K562 (cell line): ENCODE measurements around the gene PYGO2. TPM values are rescaled to one million over a fixed set of nuclear protein-coding genes. Genes with fewer than 3 reads are reported as not detected.
A peak's percentile ranks its signal among the peaks of the same experiment; 100 is the strongest.

Experiments used
- BHLHE40 ChIP-seq: IDR thresholded peaks from 2 replicates; pipeline ENCODE4 v1.6.1; 2011; ENCODE audit warnings: low read length, improper control_type of control experiment
- ELF2 ChIP-seq: fragments of 250-450 bp; sonication (Bioruptor Pico); IDR thresholded peaks from 2 replicates; pipeline ENCODE4 v1.5.0; 2021; ENCODE audit warnings: mild to moderate bottlenecking
- FOXK2 ChIP-seq, 2 experiments: fragments of 450-650 bp; IDR thresholded peaks in 1 of 2; conservative IDR thresholded peaks in 1 of 2; 2 replicates each; pipeline ENCODE4 v1.6.1; 2016; ENCODE audit warnings: low read depth in 2 of 2, mild to moderate bottlenecking in 1 of 2
- GTF2F1 ChIP-seq: IDR thresholded peaks from 2 replicates; pipeline ENCODE4 v1.6.1; 2011; ENCODE audit warnings: low read depth, low read length, improper control_type of control experiment
- HDAC3 ChIP-seq: fragments of 450-650 bp; IDR thresholded peaks from 2 replicates; pipeline ENCODE4 v1.6.1; 2018; ENCODE audit warnings: borderline replicate concordance, mild to moderate bottlenecking, moderate library complexity; ENCODE audit not compliant: partially characterized antibody
- KLF10 ChIP-seq: fragments of 250-450 bp; sonication (Bioruptor Pico); IDR thresholded peaks from 2 replicates; pipeline ENCODE4 v1.6.1; 2021; ENCODE audit warnings: matching md5 sums
- NFATC3 ChIP-seq: fragments of 450-650 bp; IDR thresholded peaks from 2 replicates; pipeline ENCODE4 v1.6.1; 2017; ENCODE audit warnings: mild to moderate bottlenecking
- POLR2A ChIP-seq: fragments of 450-650 bp; conservative IDR thresholded peaks from 2 replicates; pipeline ENCODE4 v1.6.1; 2016
- RBFOX2 ChIP-seq: fragments of 200-400 bp; formaldehyde crosslinking; IDR thresholded peaks from 2 replicates; pipeline ENCODE4 v1.6.1; 2017; ENCODE audit warnings: low read depth, mild to moderate bottlenecking, low read length, moderate library complexity
- RFX5 ChIP-seq: IDR thresholded peaks from 2 replicates; pipeline ENCODE4 v1.6.1; 2011; ENCODE audit warnings: low read depth, mild to moderate bottlenecking, improper control_type of control experiment, low read length
- SPI1 ChIP-seq: IDR thresholded peaks from 2 replicates; pipeline ENCODE4 v1.6.1; 2011; ENCODE audit warnings: low read depth, low read length, control low read depth, borderline replicate concordance
- TEAD2 ChIP-seq: fragments of 450-650 bp; IDR thresholded peaks from 2 replicates; pipeline ENCODE4 v1.6.1; 2016; ENCODE audit warnings: missing genetic modification characterization, control low read depth, missing compliant biosample characterization
- ZNF165 ChIP-seq: fragments of 250-450 bp; sonication (Bioruptor Pico); IDR thresholded peaks from 2 replicates; pipeline ENCODE4 v1.4.0; 2020; ENCODE audit warnings: borderline replicate concordance
- ZNF224 ChIP-seq: sonication (generic); formaldehyde crosslinking; IDR thresholded peaks from 2 replicates; pipeline ENCODE4 v1.8.0; 2022; ENCODE audit warnings: mild to moderate bottlenecking, missing genetic modification reagents
- ZNF561 ChIP-seq: fragments of 450-650 bp; formaldehyde crosslinking; conservative IDR thresholded peaks from 2 replicates; pipeline ENCODE4 v1.4.0; 2020; ENCODE audit warnings: mild to moderate bottlenecking, moderate library complexity
- ZNF764 ChIP-seq: fragments of 250-450 bp; sonication (Bioruptor Pico); IDR thresholded peaks from 2 replicates; pipeline ENCODE4 v1.4.0; 2020; ENCODE audit warnings: low read depth, mild to moderate bottlenecking, moderate library complexity
- ZNF77 ChIP-seq: fragments of 250-450 bp; sonication (Bioruptor Pico); IDR thresholded peaks from 2 replicates; pipeline ENCODE4 v1.5.0; 2020
- polyA plus RNA-seq, 8 experiments: library from polyadenylated mRNA; depleted of rRNA in 4 of 8; stranded (reverse) in 5 of 8; unstranded in 3 of 8; fragments of >200 nt; fragmentation: Nextera tagmentation in 2 of 8; fragmentation: Illumina TruSeq in 1 of 8; extraction: Ambion mirVana in 2 of 8; extraction: Trizol in 1 of 8; gene quantifications; 2 replicates each; pipeline versions ENCODE4 v1.2.1 to v1.2.3, GENCODE V29; 2011 to 2014; ENCODE audit warnings: inconsistent platforms in 1 of 8, missing spikeins in 1 of 8
- total RNA-seq, 7 experiments: library from RNA; depleted of rRNA in 6 of 7; stranded (reverse); fragments of >200 nt in 6 of 7; fragmentation: Illumina TruSeq in 2 of 7; extraction: Trizol in 2 of 7; gene quantifications; 2 replicates each; pipeline versions ENCODE4 v1.2.1 to v1.2.3, GENCODE V29; 2011 to 2021; ENCODE audit warnings: low replicate concordance in 1 of 7
- TF ChIP-seq, protein P1 (sequence below): fragments of 200-800 bp; sonication (Bioruptor generic); IDR thresholded peaks from 2 replicates; pipeline ENCODE4 v1.6.1; 2017; ENCODE audit warnings: missing genetic modification characterization, missing compliant biosample characterization
- TF ChIP-seq, protein P2 (sequence below): sonication (generic); formaldehyde crosslinking; IDR thresholded peaks from 2 replicates; pipeline ENCODE4 v1.8.0; 2022; ENCODE audit warnings: missing genetic modification reagents, mild to moderate bottlenecking, moderate library complexity, borderline replicate concordance
- TF ChIP-seq, protein P3 (sequence below), 2 experiments: fragments of 450-650 bp in 1 of 2; sonication (generic) in 1 of 2; formaldehyde crosslinking in 1 of 2; IDR thresholded peaks in 1 of 2; conservative IDR thresholded peaks in 1 of 2; 2 replicates each; pipeline versions ENCODE4 v1.6.1 to v1.8.1; 2016 to 2023; ENCODE audit warnings: mild to moderate bottlenecking in 2 of 2, moderate library complexity in 2 of 2, inconsistent platforms in 1 of 2, missing genetic modification reagents in 1 of 2
- TF ChIP-seq, protein P4 (sequence below): fragments of 450-650 bp; IDR thresholded peaks from 2 replicates; pipeline ENCODE4 v1.6.1; 2014; ENCODE audit warnings: low read depth, mild to moderate bottlenecking, moderate library complexity, borderline replicate concordance
- TF ChIP-seq, protein P5 (sequence below): sonication (generic); formaldehyde crosslinking; IDR thresholded peaks from 2 replicates; pipeline ENCODE4 v1.8.1; 2023; ENCODE audit warnings: mild to moderate bottlenecking, missing genetic modification reagents, moderate library complexity

The PYGO2 gene
- total and polyA plus RNA-seq, 9 of the 15 experiments (the other 6 are each of a cell fraction or from before 2014, with no cell fraction given), result 8.3 to 36.2 (median 18.2) TPM

DNA sequence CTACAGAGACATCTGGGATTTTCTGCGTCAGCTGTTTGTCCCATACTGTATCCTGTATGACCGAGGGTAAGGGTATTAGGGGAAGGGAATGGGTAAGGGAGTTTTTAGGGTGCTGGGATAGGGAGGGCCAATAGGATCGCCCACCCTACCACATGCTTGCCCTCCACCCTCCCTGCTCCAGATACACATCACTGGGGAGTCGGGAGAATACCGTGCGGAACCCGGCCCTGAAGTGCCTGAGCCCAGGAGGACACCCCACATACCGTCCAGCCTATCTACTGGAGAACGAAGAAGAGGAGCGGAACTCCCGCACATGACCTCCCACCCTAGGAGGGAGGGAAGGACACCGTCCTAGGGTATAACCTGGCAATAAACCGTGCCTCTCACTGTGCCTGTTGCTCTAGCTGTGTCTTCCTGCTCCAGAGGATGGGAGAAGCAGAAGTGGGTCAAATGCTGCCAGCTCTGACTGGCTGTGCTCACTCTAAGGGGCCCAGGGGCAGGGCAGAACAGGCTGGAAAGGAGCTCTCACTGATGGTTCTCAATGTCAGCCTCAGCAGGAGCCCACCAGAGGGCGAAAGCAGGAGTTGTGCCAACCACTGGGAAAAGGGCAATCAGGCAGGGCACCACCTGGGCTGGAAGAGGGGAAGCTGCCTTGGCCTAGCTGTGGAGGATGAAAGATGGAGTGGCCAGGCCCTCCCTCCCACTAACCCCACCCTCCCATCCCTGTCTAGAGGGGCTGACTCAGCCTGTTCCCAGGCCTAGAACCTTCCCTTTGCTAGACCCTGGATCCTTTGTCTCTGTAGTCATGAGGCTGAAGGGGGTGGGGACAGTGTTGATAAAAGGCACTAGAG, 31.4 kb upstream of the PYGO2 start (continued):
- TF ChIP-seq HDAC3 (no peak), RBFOX2 (peak; percentile 22; the same call in 1 of the 2 replicates), ELF2 (CRISPR knock-in tag) (no peak), TEAD2 (tag) (no peak), RFX5 (no peak), POLR2A (peak; percentile 39; the same call in 1 of the 2 replicates), SPI1 (no peak), FOXK2 (conservative IDR thresholded peaks at IDR 0.05 in 1 of 2, IDR thresholded peaks at IDR 0.05 in 1 of 2; ENCODE audit: low read depth in 2 of 2) (no peak; a peak in 1 of 4 replicates), NFATC3 (no peak), ZNF165 (CRISPR knock-in tag) (no peak), ZNF224 (CRISPR knock-in tag) (no peak), ZNF561 (CRISPR knock-in tag) (no peak), ZNF764 (CRISPR knock-in tag) (no peak), BHLHE40 (no peak), GTF2F1 (no peak), ZNF77 (no peak), KLF10 (no peak)
- TF ChIP-seq, protein P1, sequence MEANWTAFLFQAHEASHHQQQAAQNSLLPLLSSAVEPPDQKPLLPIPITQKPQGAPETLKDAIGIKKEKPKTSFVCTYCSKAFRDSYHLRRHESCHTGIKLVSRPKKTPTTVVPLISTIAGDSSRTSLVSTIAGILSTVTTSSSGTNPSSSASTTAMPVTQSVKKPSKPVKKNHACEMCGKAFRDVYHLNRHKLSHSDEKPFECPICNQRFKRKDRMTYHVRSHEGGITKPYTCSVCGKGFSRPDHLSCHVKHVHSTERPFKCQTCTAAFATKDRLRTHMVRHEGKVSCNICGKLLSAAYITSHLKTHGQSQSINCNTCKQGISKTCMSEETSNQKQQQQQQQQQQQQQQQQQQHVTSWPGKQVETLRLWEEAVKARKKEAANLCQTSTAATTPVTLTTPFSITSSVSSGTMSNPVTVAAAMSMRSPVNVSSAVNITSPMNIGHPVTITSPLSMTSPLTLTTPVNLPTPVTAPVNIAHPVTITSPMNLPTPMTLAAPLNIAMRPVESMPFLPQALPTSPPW, result peak; percentile 46; the same call in 1 of the 2 replicates
- TF ChIP-seq, protein P2, sequence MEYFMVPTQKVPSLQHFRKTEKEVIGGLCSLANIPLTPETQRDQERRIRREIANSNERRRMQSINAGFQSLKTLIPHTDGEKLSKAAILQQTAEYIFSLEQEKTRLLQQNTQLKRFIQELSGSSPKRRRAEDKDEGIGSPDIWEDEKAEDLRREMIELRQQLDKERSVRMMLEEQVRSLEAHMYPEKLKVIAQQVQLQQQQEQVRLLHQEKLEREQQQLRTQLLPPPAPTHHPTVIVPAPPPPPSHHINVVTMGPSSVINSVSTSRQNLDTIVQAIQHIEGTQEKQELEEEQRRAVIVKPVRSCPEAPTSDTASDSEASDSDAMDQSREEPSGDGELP, result no peak
- TF ChIP-seq, protein P3, sequence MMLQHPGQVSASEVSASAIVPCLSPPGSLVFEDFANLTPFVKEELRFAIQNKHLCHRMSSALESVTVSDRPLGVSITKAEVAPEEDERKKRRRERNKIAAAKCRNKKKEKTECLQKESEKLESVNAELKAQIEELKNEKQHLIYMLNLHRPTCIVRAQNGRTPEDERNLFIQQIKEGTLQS (IDR thresholded peaks at IDR 0.05), result 0 out of 2 replicates have a peak, but pooled peaks have one; percentile 29
- TF ChIP-seq, protein P3 (CRISPR knock-in tag; conservative IDR thresholded peaks at IDR 0.05), result no peak
- TF ChIP-seq, protein P4, sequence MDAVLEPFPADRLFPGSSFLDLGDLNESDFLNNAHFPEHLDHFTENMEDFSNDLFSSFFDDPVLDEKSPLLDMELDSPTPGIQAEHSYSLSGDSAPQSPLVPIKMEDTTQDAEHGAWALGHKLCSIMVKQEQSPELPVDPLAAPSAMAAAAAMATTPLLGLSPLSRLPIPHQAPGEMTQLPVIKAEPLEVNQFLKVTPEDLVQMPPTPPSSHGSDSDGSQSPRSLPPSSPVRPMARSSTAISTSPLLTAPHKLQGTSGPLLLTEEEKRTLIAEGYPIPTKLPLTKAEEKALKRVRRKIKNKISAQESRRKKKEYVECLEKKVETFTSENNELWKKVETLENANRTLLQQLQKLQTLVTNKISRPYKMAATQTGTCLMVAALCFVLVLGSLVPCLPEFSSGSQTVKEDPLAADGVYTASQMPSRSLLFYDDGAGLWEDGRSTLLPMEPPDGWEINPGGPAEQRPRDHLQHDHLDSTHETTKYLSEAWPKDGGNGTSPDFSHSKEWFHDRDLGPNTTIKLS, result peak; percentile 66; the same call in 1 of the 2 replicates
- TF ChIP-seq, protein P5, sequence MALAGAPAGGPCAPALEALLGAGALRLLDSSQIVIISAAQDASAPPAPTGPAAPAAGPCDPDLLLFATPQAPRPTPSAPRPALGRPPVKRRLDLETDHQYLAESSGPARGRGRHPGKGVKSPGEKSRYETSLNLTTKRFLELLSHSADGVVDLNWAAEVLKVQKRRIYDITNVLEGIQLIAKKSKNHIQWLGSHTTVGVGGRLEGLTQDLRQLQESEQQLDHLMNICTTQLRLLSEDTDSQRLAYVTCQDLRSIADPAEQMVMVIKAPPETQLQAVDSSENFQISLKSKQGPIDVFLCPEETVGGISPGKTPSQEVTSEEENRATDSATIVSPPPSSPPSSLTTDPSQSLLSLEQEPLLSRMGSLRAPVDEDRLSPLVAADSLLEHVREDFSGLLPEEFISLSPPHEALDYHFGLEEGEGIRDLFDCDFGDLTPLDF (CRISPR knock-in tag), result no peak
